Activated T-helper 1 cell treated with Interleukin-2 at 50 U/mL for 16 hours (primary cell): ENCODE measurements around the gene C3orf18.
"Not testable (repeated sequence)": the region's sequence is repeated elsewhere in the genome, so short reads cannot be mapped to it uniquely, and the experiment has no call there.

ENCODE experiments used
- DNase-seq: peaks from one replicate; pipeline ENCODE4 v3.0.0-alpha.2; 2020; ENCODE audit warnings: low read depth

Gene C3orf18

GRCh38 chr3:50523279-50523811 lies 44.2 kb downstream of the C3orf18 start:
- no peak for DNase-seq

GRCh38 chr3:50521572-50521971 lies 46.0 kb downstream of the C3orf18 start:
- DNase-seq = no peak

- DNase-seq = no peak
Measured at GRCh38 chr3:50520849-50521248, 46.7 kb downstream of the C3orf18 start.

- DNase-seq = peak; percentile 56
Measured at GRCh38 chr3:50519471-50520089, 48.0 kb downstream of the C3orf18 start.

GRCh38 chr3:50518436-50518835 lies 49.1 kb downstream of the C3orf18 start:
- no peak for DNase-seq

- no peak for DNase-seq
Measured at GRCh38 chr3:50517721-50518206, 49.8 kb downstream of the C3orf18 start.

- DNase-seq = no peak
Measured at GRCh38 chr3:50516440-50516871, 51.1 kb downstream of the C3orf18 start.

GRCh38 chr3:50515565-50516439 lies 51.7 kb downstream of the C3orf18 start:
- no peak for DNase-seq

GRCh38 chr3:50512908-50513307 lies 54.6 kb downstream of the C3orf18 start:
- not testable (repeated sequence) for DNase-seq

- no peak for DNase-seq
Measured at GRCh38 chr3:50512131-50512530, 55.4 kb downstream of the C3orf18 start.

- no peak for DNase-seq
Measured at GRCh38 chr3:50510325-50510724, 57.2 kb downstream of the C3orf18 start.

GRCh38 chr3:50509715-50510114 lies 57.8 kb downstream of the C3orf18 start:
- no peak for DNase-seq

GRCh38 chr3:50508821-50509220 lies 58.7 kb downstream of the C3orf18 start:
- DNase-seq = no peak
